PC-3 (cell line): ENCODE data around the gene TUBA1A. TPM values are rescaled to one million over a fixed set of nuclear protein-coding genes. Genes with fewer than 3 reads are reported as not detected.
"Not testable (repeated sequence)": the region's sequence is repeated elsewhere in the genome, so short reads cannot be mapped to it uniquely, and the experiment has no call there.

Source experiments
- ATAC-seq: fragments of 200-7000 bp; cut with Tn5 transposase; 2 replicates; pipeline ENCODE4 v1.9.1; 2020; ENCODE audit warnings: mild to moderate bottlenecking, moderate library complexity
- BruUV-seq: library from RNA; stranded (reverse); fragments of 400-500 nt; replicated peaks from 2 replicates; lab custom pipeline; 2021; lab: Mats Ljungman, UMichigan
- CTCF ChIA-PET: fragments of 300-600 bp; sonication (Branson Sonifier 250); formaldehyde crosslinking; loops from one replicate; lab custom pipeline; 2022; ENCODE audit warnings: antibody characterized with exemption; lab: Charles Lee
- POLR2A ChIA-PET: fragments of 300-600 bp; sonication (Branson Sonifier 250); formaldehyde crosslinking; loops from one replicate; lab custom pipeline; 2022; ENCODE audit warnings: antibody characterized with exemption; ENCODE audit not compliant: unreplicated experiment; lab: Charles Lee
- DNase-seq: peaks from one replicate; pipeline ENCODE4 v3.0.0-alpha.2; 2015
- H2AFZ ChIP-seq: fragments of 300-600 bp; sonication (generic); 2 replicates; pipeline ENCODE4 v1.6.0; 2016; ENCODE audit warnings: antibody characterized with exemption, low read length
- H3F3A ChIP-seq: fragments of 300-600 bp; sonication (generic); one replicate; pipeline ENCODE4 v1.6.0; 2017; ENCODE audit warnings: antibody characterized with exemption, low read length, control low read depth, mild to moderate bottlenecking; ENCODE audit not compliant: unreplicated experiment
- H3K27ac ChIP-seq: fragments of 300-600 bp; sonication (generic); 2 replicates; pipeline ENCODE4 v1.5.1; 2016; ENCODE audit warnings: mild to moderate bottlenecking, low read length
- H3K27me3 ChIP-seq: fragments of 300-600 bp; sonication (generic); 2 replicates; pipeline ENCODE4 v1.6.1; 2016; ENCODE audit warnings: low read length, mixed read lengths
- H3K36me3 ChIP-seq: fragments of 300-600 bp; sonication (generic); 2 replicates; pipeline ENCODE4 v1.6.1; 2016; ENCODE audit warnings: low read depth, mixed run types, low read length, mixed read lengths
- H3K4me1 ChIP-seq: fragments of 300-600 bp; sonication (generic); 2 replicates; pipeline ENCODE4 v1.5.1; 2016; ENCODE audit warnings: low read length; ENCODE audit not compliant: insufficient read depth
- H3K4me2 ChIP-seq: fragments of 300-600 bp; sonication (generic); 2 replicates; pipeline ENCODE4 v1.6.0; 2016; ENCODE audit warnings: low read length
- H3K4me3 ChIP-seq: fragments of 300-600 bp; sonication (generic); 2 replicates; pipeline ENCODE4 v1.5.1; 2016; ENCODE audit warnings: mild to moderate bottlenecking, low read length, mixed read lengths
- H3K79me2 ChIP-seq: fragments of 300-600 bp; sonication (generic); 2 replicates; pipeline ENCODE4 v1.6.1; 2017; ENCODE audit warnings: low read length, mixed read lengths
- H3K9ac ChIP-seq: fragments of 300-600 bp; sonication (generic); 2 replicates; pipeline ENCODE4 v1.6.0; 2016; ENCODE audit warnings: mild to moderate bottlenecking, low read length
- H3K9me2 ChIP-seq: fragments of 300-600 bp; sonication (generic); replicated peaks from 2 replicates; pipeline ENCODE4 v1.6.1; 2016; ENCODE audit warnings: mixed run types, low read length, mixed read lengths
- H3K9me3 ChIP-seq: fragments of 300-600 bp; sonication (generic); 2 replicates; pipeline ENCODE4 v1.6.1; 2016; ENCODE audit warnings: low read length, mixed read lengths
- H4K20me1 ChIP-seq: fragments of 300-600 bp; sonication (generic); 2 replicates; pipeline ENCODE4 v1.6.1; 2016; ENCODE audit warnings: low read length, mixed read lengths
- EZH2 ChIP-seq: fragments of 300-600 bp; sonication (generic); IDR thresholded peaks from one replicate; pipeline ENCODE4 v1.6.1; 2017; ENCODE audit warnings: antibody characterized with exemption, mild to moderate bottlenecking, low read length; ENCODE audit not compliant: unreplicated experiment
- EZH2phosphoT487 ChIP-seq: fragments of 300-600 bp; sonication (generic); IDR thresholded peaks from 2 replicates; pipeline ENCODE4 v1.6.1; 2018; ENCODE audit warnings: mild to moderate bottlenecking, antibody characterized with exemption, low read length, borderline replicate concordance
- intact Hi-C: fragments of 100-400 bp; cut with micrococcal nuclease; formaldehyde crosslinking; loops from 2 replicates; pipeline ENCODE4 v1.9.0; 2023
- total RNA-seq: library from RNA; depleted of rRNA; stranded (reverse); fragments of >200 nt; gene quantifications from 2 replicates; pipeline ENCODE4 v1.2.3, GENCODE V29; 2014
- TF ChIP-seq, protein P1 (sequence below): fragments of 300-600 bp; sonication (generic); conservative IDR thresholded peaks from 2 replicates; pipeline ENCODE4 v1.5.1; 2017; ENCODE audit warnings: antibody characterized with exemption, low read depth, mild to moderate bottlenecking, low read length

The TUBA1A gene
- total RNA-seq, 1 experiment from 2014 or later: 46.9 TPM

DNA sequence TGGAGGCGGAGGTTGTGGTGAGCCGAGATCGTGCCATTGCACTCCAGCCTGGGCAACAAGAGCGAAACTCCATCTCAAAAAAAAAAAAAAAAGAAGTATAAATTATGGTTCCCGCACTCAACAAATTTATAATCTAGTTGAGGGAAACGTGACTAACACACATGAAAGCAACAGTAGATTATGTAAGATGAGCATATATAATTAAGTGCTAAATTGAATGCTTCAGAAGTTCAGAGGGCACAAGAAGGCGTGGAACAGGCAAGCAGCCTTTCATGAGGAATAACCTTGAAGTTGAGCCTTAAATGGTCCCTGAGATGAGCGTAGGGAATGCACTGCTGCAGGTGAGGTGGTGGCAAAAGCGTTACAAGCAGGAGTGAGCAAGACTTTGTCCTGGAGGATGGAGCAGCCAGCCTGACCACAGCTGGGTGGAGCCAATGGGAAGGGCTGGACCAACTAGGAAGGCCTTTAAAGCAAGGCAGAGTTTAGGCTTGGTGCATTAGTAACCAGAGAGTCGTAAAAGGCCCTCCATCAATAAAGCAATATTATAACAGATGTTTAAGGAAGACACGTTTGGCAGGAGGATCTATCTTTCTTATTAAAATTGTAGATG lies 30.6 kb upstream of the TUBA1A start:
- no peak for ATAC-seq
- CTCF ChIA-PET: no interaction called here

DNA sequence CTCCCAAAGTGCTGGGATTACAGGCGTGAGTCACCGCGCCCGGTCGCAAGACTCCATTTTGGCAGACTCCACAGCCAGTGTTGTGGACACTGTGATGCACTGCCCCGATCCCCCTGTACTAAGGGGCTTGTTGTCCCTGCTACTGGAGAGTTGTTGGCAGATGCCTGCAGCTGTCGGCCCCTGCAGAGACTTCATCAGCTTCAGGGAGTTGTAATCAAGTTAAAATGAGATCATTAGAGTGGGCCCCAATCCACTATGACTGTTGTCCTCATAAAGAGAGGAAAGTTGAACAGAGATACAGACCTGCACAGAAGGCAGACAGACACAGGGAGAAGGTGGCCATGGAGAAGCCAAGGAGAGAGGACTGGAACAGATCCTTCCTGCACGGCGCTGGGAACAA lies 23.7 kb upstream of the TUBA1A start:
- DNase-seq (no peak), ATAC-seq (no peak)
- POLR2A ChIA-PET: no interaction called here
- no peak overlapping the region for H3K4me3 ChIP-seq
- CTCF ChIA-PET: no interaction called here
- no peaks in the 10 kb centered on the region for H3K9me2 ChIP-seq
- H3K27ac ChIP-seq: no peak overlapping the region
- H3F3A ChIP-seq: no peaks in the 10 kb centered on the region
- intact Hi-C loops: no loop called here
- H2AFZ ChIP-seq: no peak overlapping the region
- TF ChIP-seq EZH2: no peak
- TF ChIP-seq EZH2phosphoT487: no peak
- TF ChIP-seq, protein P1, sequence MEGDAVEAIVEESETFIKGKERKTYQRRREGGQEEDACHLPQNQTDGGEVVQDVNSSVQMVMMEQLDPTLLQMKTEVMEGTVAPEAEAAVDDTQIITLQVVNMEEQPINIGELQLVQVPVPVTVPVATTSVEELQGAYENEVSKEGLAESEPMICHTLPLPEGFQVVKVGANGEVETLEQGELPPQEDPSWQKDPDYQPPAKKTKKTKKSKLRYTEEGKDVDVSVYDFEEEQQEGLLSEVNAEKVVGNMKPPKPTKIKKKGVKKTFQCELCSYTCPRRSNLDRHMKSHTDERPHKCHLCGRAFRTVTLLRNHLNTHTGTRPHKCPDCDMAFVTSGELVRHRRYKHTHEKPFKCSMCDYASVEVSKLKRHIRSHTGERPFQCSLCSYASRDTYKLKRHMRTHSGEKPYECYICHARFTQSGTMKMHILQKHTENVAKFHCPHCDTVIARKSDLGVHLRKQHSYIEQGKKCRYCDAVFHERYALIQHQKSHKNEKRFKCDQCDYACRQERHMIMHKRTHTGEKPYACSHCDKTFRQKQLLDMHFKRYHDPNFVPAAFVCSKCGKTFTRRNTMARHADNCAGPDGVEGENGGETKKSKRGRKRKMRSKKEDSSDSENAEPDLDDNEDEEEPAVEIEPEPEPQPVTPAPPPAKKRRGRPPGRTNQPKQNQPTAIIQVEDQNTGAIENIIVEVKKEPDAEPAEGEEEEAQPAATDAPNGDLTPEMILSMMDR: no peak
- no peaks in the 10 kb centered on the region for H3K79me2 ChIP-seq
- H3K4me1 ChIP-seq: peaks cover 20% of the 10 kb centered on the region; the same call in 1 of the 2 replicates
- BruUV-seq: no TSS peak
- H3K9me3 ChIP-seq: no peaks in the 10 kb centered on the region
- no peaks in the 10 kb centered on the region for H3K27me3 ChIP-seq
- no peaks in the 10 kb centered on the region for H4K20me1 ChIP-seq
- no peaks in the 10 kb centered on the region for H3K36me3 ChIP-seq
- no peak overlapping the region for H3K4me2 ChIP-seq
- no peak overlapping the region for H3K9ac ChIP-seq

More for the DNA sequence above, 30.6 kb upstream of the TUBA1A start:
- POLR2A ChIA-PET: no interaction called here
- intact Hi-C loops: no loop called here
- Histone ChIP-seq H3K4me1 (peaks cover 16% of the 10 kb centered on the region), H3K27me3 (no peaks in the 10 kb centered on the region), H3K9me2 (no peaks in the 10 kb centered on the region), H4K20me1 (no peaks in the 10 kb centered on the region), H2AFZ (no peak overlapping the region), H3K9me3 (no peaks in the 10 kb centered on the region), H3K79me2 (no peaks in the 10 kb centered on the region), H3K4me3 (no peak overlapping the region), H3F3A (no peaks in the 10 kb centered on the region), H3K4me2 (no peak overlapping the region), H3K27ac (no peak overlapping the region), H3K9ac (no peak overlapping the region), H3K36me3 (no peaks in the 10 kb centered on the region)
- no TSS peak for BruUV-seq
- TF ChIP-seq EZH2phosphoT487 (no peak), EZH2 (no peak)
- TF ChIP-seq, protein P1: no peak
- no peak for DNase-seq

DNA sequence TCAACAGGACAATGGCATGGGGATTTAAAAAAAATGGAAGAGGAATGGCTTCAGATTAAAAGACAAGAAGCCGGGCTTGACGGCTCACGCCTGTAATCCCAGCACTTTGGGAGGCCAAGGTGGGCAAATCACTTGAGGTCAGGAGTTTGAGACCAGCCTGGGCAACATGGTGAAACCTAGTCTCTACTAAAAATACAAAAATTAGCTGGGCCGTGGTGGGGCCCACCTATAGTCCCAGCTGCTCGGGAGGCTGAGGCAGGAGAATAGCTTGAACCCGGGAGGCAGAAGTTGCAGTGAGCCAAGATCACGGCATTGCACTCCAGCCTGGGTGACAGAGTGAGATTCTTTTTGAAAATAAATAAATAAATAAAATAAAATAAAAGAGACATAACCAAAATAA lies 21.8 kb upstream of the TUBA1A start:
- H3K36me3 ChIP-seq, DNase-seq, H2AFZ ChIP-seq, BruUV-seq, H4K20me1 ChIP-seq, H3K9me2 ChIP-seq, H3K9ac ChIP-seq, H3K79me2 ChIP-seq, H3K27me3 ChIP-seq, POLR2A ChIA-PET, intact Hi-C loops, H3K4me2 ChIP-seq, H3K4me3 ChIP-seq, H3K9me3 ChIP-seq, H3K27ac ChIP-seq, CTCF ChIA-PET, H3F3A ChIP-seq, ATAC-seq: not testable (repeated sequence)
- H3K4me1 ChIP-seq: peaks cover 20% of the 10 kb centered on the region; the same call in 1 of the 2 replicates
